ENCODE results near the gene PKN3. TPM values are rescaled to one million over a fixed set of nuclear protein-coding genes. Genes with fewer than 3 reads are reported as not detected.

The PKN3 gene
- polyA plus RNA-seq, 1 donor from 2014 or later: 0.06 TPM

GRCh38 chr9:128735373-128735772 is 33.1 kb downstream of the PKN3 start:
- H3K9me3 ChIP-seq (ENCODE audit: low read length): no peaks in the 10 kb centered on the region
- no peak overlapping the region for H3K4me3 ChIP-seq (ENCODE audit: low read length)
- H4K20me1 ChIP-seq (ENCODE audit: insufficient read depth): no peaks in the 10 kb centered on the region
- no peak overlapping the region for H3K27ac ChIP-seq (ENCODE audit: low read length)
- no peak overlapping the region for H2AFZ ChIP-seq (ENCODE audit: low read depth, low read length)
- TF ChIP-seq POLR2AphosphoS5 (IDR thresholded peaks at IDR 0.05): no peak
- TF ChIP-seq RAD21 (conservative IDR thresholded peaks at IDR 0.05): no peak
- no peak for TF ChIP-seq EP300 (conservative IDR thresholded peaks at IDR 0.05; ENCODE audit: poor library complexity, severe bottlenecking)
- TF ChIP-seq REST (IDR thresholded peaks at IDR 0.05; ENCODE audit: borderline replicate concordance): no peak
- TF ChIP-seq TAF1 (IDR thresholded peaks at IDR 0.05; ENCODE audit: low read depth): no peak
- TF ChIP-seq CTCF (IDR thresholded peaks at IDR 0.05; ENCODE audit: poor library complexity, severe bottlenecking): no peak
- no peak for TF ChIP-seq EZH2 (IDR thresholded peaks at IDR 0.05; ENCODE audit: borderline replicate concordance, insufficient read depth, low read length, poor library complexity, severe bottlenecking)
- H3K4me2 ChIP-seq (ENCODE audit: low read length): no peak overlapping the region
- H3K9me2 ChIP-seq (ENCODE audit: insufficient read depth, low read length): no peaks in the 10 kb centered on the region
- H3K79me2 ChIP-seq (replicated peaks; ENCODE audit: insufficient read depth, low read length): no peaks in the 10 kb centered on the region
- H3K36me3 ChIP-seq (ENCODE audit: insufficient read depth, low read length): no peaks in the 10 kb centered on the region
- H3K9ac ChIP-seq (ENCODE audit: low read length): no peak overlapping the region
- H3F3A ChIP-seq (ENCODE audit: insufficient read depth, low read length, poor library complexity, severe bottlenecking): no peaks in the 10 kb centered on the region
- H3K27me3 ChIP-seq (ENCODE audit: insufficient read depth, low read depth, low read length): no peaks in the 10 kb centered on the region

GRCh38 chr9:128742401-128742800 is 40.1 kb downstream of the PKN3 start:
- H3K27me3 ChIP-seq (ENCODE audit: insufficient read depth, low read depth, low read length): no peaks in the 10 kb centered on the region
- no peak overlapping the region for H3K4me2 ChIP-seq (ENCODE audit: low read length)
- no peak for TF ChIP-seq RAD21 (conservative IDR thresholded peaks at IDR 0.05)
- TF ChIP-seq REST (IDR thresholded peaks at IDR 0.05; ENCODE audit: borderline replicate concordance): no peak
- no peak for TF ChIP-seq TAF1 (IDR thresholded peaks at IDR 0.05; ENCODE audit: low read depth)
- TF ChIP-seq CTCF (IDR thresholded peaks at IDR 0.05; ENCODE audit: poor library complexity, severe bottlenecking): no peak
- TF ChIP-seq MXI1 (conservative IDR thresholded peaks at IDR 0.05; ENCODE audit: poor library complexity, severe bottlenecking): no peak
- TF ChIP-seq POLR2AphosphoS5 (IDR thresholded peaks at IDR 0.05): no peak
- TF ChIP-seq EP300 (conservative IDR thresholded peaks at IDR 0.05; ENCODE audit: poor library complexity, severe bottlenecking): no peak
- no peak for TF ChIP-seq EZH2 (IDR thresholded peaks at IDR 0.05; ENCODE audit: borderline replicate concordance, insufficient read depth, low read length, poor library complexity, severe bottlenecking)
- no peak for TF ChIP-seq SMC3 (conservative IDR thresholded peaks at IDR 0.05; ENCODE audit: poor library complexity)
- H3K27ac ChIP-seq (ENCODE audit: low read length): no peak overlapping the region
- no peak overlapping the region for H3K9ac ChIP-seq (ENCODE audit: low read length)
- H2AFZ ChIP-seq (ENCODE audit: low read depth, low read length): no peak overlapping the region
- no peaks in the 10 kb centered on the region for H3K9me3 ChIP-seq (ENCODE audit: low read length)
- H3F3A ChIP-seq (ENCODE audit: insufficient read depth, low read length, poor library complexity, severe bottlenecking): no peaks in the 10 kb centered on the region
- no peaks in the 10 kb centered on the region for H3K9me2 ChIP-seq (ENCODE audit: insufficient read depth, low read length)
- no peaks in the 10 kb centered on the region for H3K79me2 ChIP-seq (replicated peaks; ENCODE audit: insufficient read depth, low read length)
- no peaks in the 10 kb centered on the region for H3K36me3 ChIP-seq (ENCODE audit: insufficient read depth, low read length)
- no peak overlapping the region for H3K4me3 ChIP-seq (ENCODE audit: low read length)
- no peaks in the 10 kb centered on the region for H4K20me1 ChIP-seq (ENCODE audit: insufficient read depth)
